GM18951 (cell line): ENCODE measurements around the gene GPR42.

Experiments used
- POLR2A ChIP-seq: IDR thresholded peaks from 4 replicates; pipeline ENCODE4 v1.6.1; 2011; ENCODE audit warnings: mild to moderate bottlenecking; ENCODE audit not compliant: insufficient read length, insufficient read depth; ENCODE audit errors: extremely low read depth
- in situ Hi-C: fragments of 300-500 bp; cut with MboI; formaldehyde crosslinking; loops from one replicate; pipeline ENCODE4 v1.12.0; 2022; ENCODE audit warnings: low sequenced_read_pairs, mixed read lengths, inconsistent platforms; ENCODE audit not compliant: unreplicated experiment

The GPR42 gene

GRCh38 chr19:35370722-35371121 lies at the start of gene GPR42:
GPR42 (plus strand) TSS chr19:35371068; CDS start chr19:35371360, 292 bp downstream.
- in situ Hi-C loops: no loop called here

GRCh38 chr19:35321291-35321690 lies 49.6 kb upstream of the GPR42 start:
- in situ Hi-C loops: no loop called here
- TF ChIP-seq POLR2A: no peak

More at GRCh38 chr19:35370722-35371121, at the start of gene GPR42:
- no peak for TF ChIP-seq POLR2A

GRCh38 chr19:35322014-35322413 lies 48.9 kb upstream of the GPR42 start:
- TF ChIP-seq POLR2A: no peak
- in situ Hi-C loops: no loop called here

- in situ Hi-C loops: no loop called here
- no peak for TF ChIP-seq POLR2A
Measured at GRCh38 chr19:35327642-35328041, 43.2 kb upstream of the GPR42 start.

- in situ Hi-C loops: no loop called here
- peak; percentile 78 for TF ChIP-seq POLR2A
Measured at GRCh38 chr19:35328851-35329285, 42.0 kb upstream of the GPR42 start, which contains the start of gene CD22. CD22 (plus strand) TSS chr19:35329187; CDS start chr19:35332041, 2,854 bp downstream.

GRCh38 chr19:35329323-35329722 lies 41.5 kb upstream of the GPR42 start:
- peak; percentile 19 for TF ChIP-seq POLR2A

GRCh38 chr19:35330475-35330874 lies 40.4 kb upstream of the GPR42 start:
- TF ChIP-seq POLR2A: peak; percentile 57
- in situ Hi-C loops: no loop called here

More at GRCh38 chr19:35329323-35329722, 41.5 kb upstream of the GPR42 start:
- in situ Hi-C loops: no loop called here

- peak; percentile 19 for TF ChIP-seq POLR2A
- in situ Hi-C loops: no loop called here
Measured at GRCh38 chr19:35331551-35332214, 39.2 kb upstream of the GPR42 start.

GRCh38 chr19:35332817-35333216 lies 38.1 kb upstream of the GPR42 start:
- in situ Hi-C loops: no loop called here
- TF ChIP-seq POLR2A: peak; percentile 61

GRCh38 chr19:35334144-35334753 lies 36.6 kb upstream of the GPR42 start:
- TF ChIP-seq POLR2A: no peak
- in situ Hi-C loops: no loop called here

GRCh38 chr19:35336166-35336955 lies 34.5 kb upstream of the GPR42 start:
- in situ Hi-C loops: no loop called here

GRCh38 chr19:35337097-35337983 lies 33.5 kb upstream of the GPR42 start:
- in situ Hi-C loops: no loop called here

More at GRCh38 chr19:35336166-35336955, 34.5 kb upstream of the GPR42 start:
- no peak for TF ChIP-seq POLR2A

More at GRCh38 chr19:35337097-35337983, 33.5 kb upstream of the GPR42 start:
- no peak for TF ChIP-seq POLR2A
